K562 (cell line): ENCODE measurements around the gene DDIT4L. TPM values are rescaled to one million over a fixed set of nuclear protein-coding genes. Genes with fewer than 3 reads are reported as not detected.

ENCODE experiments used
- ATAC-seq: fragments of 200-7000 bp; cut with Tn5 transposase; 3 replicates; pipeline ENCODE4 v1.9.1; 2020; ENCODE audit warnings: moderate library complexity
- BruUV-seq: library from RNA; stranded (reverse); fragments of 400-500 nt; replicated peaks from 2 replicates; lab custom pipeline; 2021; lab: Mats Ljungman, UMichigan
- CTCF ChIA-PET: fragments of 300-600 bp; formaldehyde crosslinking; extraction: SDS; loops from one replicate; lab custom pipeline; 2021; ENCODE audit warnings: low intra/inter-chr PET ratio; lab: Yijun Ruan, JAX
- POLR2A ChIA-PET: fragments of 300-600, 350-650 bp; sonication (Branson Sonifier 250); formaldehyde crosslinking; extraction: SDS; loops from one replicate; lab custom pipeline; 2021; ENCODE audit warnings: antibody characterized with exemption, inconsistent platforms; lab: Yijun Ruan, JAX
- DNase-seq, 4 experiments: peaks; one replicate each; pipeline versions ENCODE4 v3.0.0 to v3.0.0-alpha.2; 2011 to 2018; ENCODE audit warnings: low spot score in 3 of 4, mixed read lengths in 3 of 4; ENCODE audit errors: extremely low read depth in 1 of 4
- FAIRE-seq: peaks from 2 replicates; lab custom pipeline; 2011; peaks lifted over from hg19 to GRCh38; lab: Jason Lieb, UNC
- H2AFZ ChIP-seq: 2 replicates; pipeline ENCODE4 v1.6.0; 2011; ENCODE audit warnings: low read depth, low read length, control low read depth, inconsistent platforms
- H3K27ac ChIP-seq: fragments of 200-600 bp; 3 replicates; pipeline ENCODE4 v1.8.0; 2011; ENCODE audit warnings: low read depth, mild to moderate bottlenecking, control low read depth, inconsistent platforms, low read length, moderate library complexity, mixed read lengths; ENCODE audit errors: extremely low read depth
- H3K27me3 ChIP-seq, 2 experiments: fragments of 300-600 bp in 1 of 2; 2 replicates in 1 of 2; 3 replicates in 1 of 2; pipeline versions ENCODE4 v1.6.0 to v1.8.0; 2011; ENCODE audit warnings: inconsistent platforms in 2 of 2, low read length in 2 of 2, mild to moderate bottlenecking in 1 of 2, mixed read lengths in 1 of 2, moderate library complexity in 1 of 2; ENCODE audit not compliant: control insufficient read depth in 2 of 2, insufficient read depth in 2 of 2
- H3K36me3 ChIP-seq: fragments of 300-600 bp; 3 replicates; pipeline ENCODE4 v1.8.0; 2011; ENCODE audit warnings: mild to moderate bottlenecking, low read length, inconsistent platforms; ENCODE audit not compliant: control insufficient read depth, insufficient read depth
- H3K4me1 ChIP-seq, 2 experiments: fragments of 200-600 bp in 1 of 2; replicated peaks in 1 of 2; 2 replicates in 1 of 2; 3 replicates in 1 of 2; pipeline versions ENCODE4 v1.5.1 to v1.8.0; 2011; ENCODE audit warnings: inconsistent platforms in 2 of 2, low read length in 2 of 2, mild to moderate bottlenecking in 1 of 2, mixed read lengths in 1 of 2, moderate library complexity in 1 of 2; ENCODE audit not compliant: control insufficient read depth in 2 of 2, insufficient read depth in 2 of 2
- H3K4me2 ChIP-seq: 2 replicates; pipeline ENCODE4 v1.6.1; 2011; ENCODE audit warnings: low read length, control low read depth, inconsistent platforms, mixed read lengths; ENCODE audit not compliant: insufficient read depth
- H3K4me3 ChIP-seq: fragments of 200-600 bp; sonication (generic), shearing (Covaris generic); 2 replicates; pipeline ENCODE4 v1.5.1; 2016; ENCODE audit warnings: control low read depth, inconsistent platforms
- H3K79me2 ChIP-seq: fragments of 200-600 bp; 3 replicates; pipeline ENCODE4 v1.8.0; 2011; ENCODE audit warnings: low read length, inconsistent platforms; ENCODE audit not compliant: control insufficient read depth, insufficient read depth
- H3K9ac ChIP-seq, 2 experiments: 2 replicates each; pipeline versions ENCODE4 v1.6.0 to v1.6.1; 2011; ENCODE audit warnings: low read depth in 2 of 2, low read length in 2 of 2, control low read depth in 1 of 2, inconsistent platforms in 1 of 2, mild to moderate bottlenecking in 1 of 2, mixed read lengths in 1 of 2; ENCODE audit not compliant: insufficient read depth in 1 of 2
- H3K9me1 ChIP-seq: one replicate; pipeline ENCODE4 v1.6.0; 2011; ENCODE audit warnings: inconsistent platforms, mild to moderate bottlenecking, low read length, moderate library complexity; ENCODE audit not compliant: control insufficient read depth, insufficient read depth
- H3K9me3 ChIP-seq: replicated peaks from 2 replicates; pipeline ENCODE4 v1.5.1; 2011; ENCODE audit warnings: low read depth, low read length, inconsistent platforms; ENCODE audit not compliant: control insufficient read depth, insufficient read depth
- H4K20me1 ChIP-seq: replicated peaks from 2 replicates; pipeline ENCODE4 v1.6.1; 2011; ENCODE audit warnings: low read length, inconsistent platforms, mixed read lengths; ENCODE audit not compliant: control insufficient read depth, insufficient read depth
- CREM ChIP-seq: IDR thresholded peaks from 2 replicates; pipeline ENCODE4 v1.6.1; 2014; ENCODE audit warnings: antibody characterized with exemption, low read depth
- HDAC6 ChIP-seq: IDR thresholded peaks from 2 replicates; pipeline ENCODE4 v1.6.1; 2012; ENCODE audit warnings: low read depth, mild to moderate bottlenecking, control low read depth, inconsistent platforms, low read length, moderate library complexity
- LARP7 ChIP-seq: fragments of 450-650 bp; IDR thresholded peaks from 2 replicates; pipeline ENCODE4 v1.6.1; 2016
- MXI1 ChIP-seq: IDR thresholded peaks from 2 replicates; pipeline ENCODE4 v1.6.1; 2011; ENCODE audit warnings: low read depth, mild to moderate bottlenecking, improper control_type of control experiment, low read length
- NR1H2 ChIP-seq: sonication (generic); formaldehyde crosslinking; IDR thresholded peaks from 2 replicates; pipeline ENCODE4 v1.4.0; 2020; ENCODE audit warnings: mild to moderate bottlenecking, missing genetic modification reagents
- POLR3A ChIP-seq: IDR thresholded peaks from 2 replicates; pipeline ENCODE4 v1.6.1; 2011; ENCODE audit warnings: borderline replicate concordance, mild to moderate bottlenecking, moderate library complexity; ENCODE audit not compliant: insufficient read length, insufficient read depth; ENCODE audit errors: extremely low read depth
- PRPF4 ChIP-seq: fragments of 200-400 bp; formaldehyde crosslinking; IDR thresholded peaks from one replicate; pipeline ENCODE4 v1.6.1; 2017; ENCODE audit warnings: low read length, low read depth, mild to moderate bottlenecking; ENCODE audit not compliant: insufficient read depth, poor library complexity, severe bottlenecking
- PTTG1 ChIP-seq: fragments of 450-650 bp; IDR thresholded peaks from 2 replicates; pipeline ENCODE4 v1.6.1; 2016; ENCODE audit warnings: low read depth, mild to moderate bottlenecking, missing genetic modification characterization, missing compliant biosample characterization
- RFX1 ChIP-seq: fragments of 450-650 bp; IDR thresholded peaks from 2 replicates; pipeline ENCODE4 v1.6.1; 2016; ENCODE audit warnings: mild to moderate bottlenecking, moderate library complexity
- RNF2 ChIP-seq: sonication (generic); IDR thresholded peaks from 2 replicates; pipeline ENCODE4 v1.6.1; 2016
- SMAD3 ChIP-seq: fragments of 450-650 bp; formaldehyde crosslinking; conservative IDR thresholded peaks from 2 replicates; pipeline ENCODE4 v1.4.0; 2020; ENCODE audit warnings: mild to moderate bottlenecking
- SMARCE1 ChIP-seq: fragments of 450-650 bp; IDR thresholded peaks from 2 replicates; pipeline ENCODE4 v1.7.1; 2016; ENCODE audit warnings: mild to moderate bottlenecking
- SP2 ChIP-seq: IDR thresholded peaks from 2 replicates; pipeline ENCODE4 v1.6.1; 2011; ENCODE audit warnings: mild to moderate bottlenecking, low read depth, low read length, moderate library complexity; ENCODE audit not compliant: poor library complexity, severe bottlenecking; ENCODE audit errors: extremely low read depth
- THAP12 ChIP-seq: fragments of 250-450 bp; sonication (Bioruptor Pico); IDR thresholded peaks from 2 replicates; pipeline ENCODE4 v1.9.0; 2021; ENCODE audit warnings: mild to moderate bottlenecking, inconsistent platforms
- ZBTB12 ChIP-seq: fragments of 250-450 bp; sonication (Bioruptor Pico); IDR thresholded peaks from 2 replicates; pipeline ENCODE4 v1.4.0; 2020
- ZNF133 ChIP-seq: fragments of 250-450 bp; sonication (Bioruptor Pico); IDR thresholded peaks from 2 replicates; pipeline ENCODE4 v1.4.0; 2020; ENCODE audit warnings: mild to moderate bottlenecking
- WGBS: fragments of 100-300 bp; shearing (Covaris generic); methylation state at CpG from one replicate; pipeline ENCODE4 v1.1.6; 2016; ENCODE audit warnings: low coverage, mixed read lengths; ENCODE audit not compliant: insufficient coverage; ENCODE audit errors: missing lambda C conversion rate; 5-methylcytosine and 5-hydroxymethylcytosine counted together
- in situ Hi-C: fragments of 300-500 bp; cut with MboI; formaldehyde crosslinking; loops from 4 replicates; pipeline ENCODE4 v1.15.0; 2018; ENCODE audit warnings: inconsistent platforms, mixed read lengths
- intact Hi-C: fragments of 100-400 bp; cut with micrococcal nuclease; formaldehyde crosslinking; loops from 2 replicates; pipeline ENCODE4 v1.14.2; 2022
- polyA plus RNA-seq, 8 experiments: library from polyadenylated mRNA; depleted of rRNA in 4 of 8; stranded (reverse) in 5 of 8; unstranded in 3 of 8; fragments of >200 nt; fragmentation: Nextera tagmentation in 2 of 8; fragmentation: Illumina TruSeq in 1 of 8; extraction: Ambion mirVana in 2 of 8; extraction: Trizol in 1 of 8; gene quantifications; 2 replicates each; pipeline versions ENCODE4 v1.2.1 to v1.2.3, GENCODE V29; 2011 to 2014; ENCODE audit warnings: inconsistent platforms in 1 of 8, missing spikeins in 1 of 8
- total RNA-seq, 7 experiments: library from RNA; depleted of rRNA in 6 of 7; stranded (reverse); fragments of >200 nt in 6 of 7; fragmentation: Illumina TruSeq in 2 of 7; extraction: Trizol in 2 of 7; gene quantifications; 2 replicates each; pipeline versions ENCODE4 v1.2.1 to v1.2.3, GENCODE V29; 2011 to 2021; ENCODE audit warnings: low replicate concordance in 1 of 7

DDIT4L gene
- total and polyA plus RNA-seq, 9 of the 15 experiments (the other 6 are each of a cell fraction or from before 2014, with no cell fraction given) = not detected

- no peaks in the 10 kb centered on the region for H3K27me3 ChIP-seq
- TF ChIP-seq RFX1 = no peak
- no peak for TF ChIP-seq PTTG1
- TF ChIP-seq SMAD3 = no peak
- no peak for TF ChIP-seq MXI1
- TF ChIP-seq ZNF133 = no peak
- TF ChIP-seq, all 486 proteins: peak for 0
- Histone ChIP-seq H3K4me1 (no peaks in the 10 kb centered on the region), H3K27ac (no peak overlapping the region), H3K79me2 (no peaks in the 10 kb centered on the region), H3K9me3 (no peaks in the 10 kb centered on the region; the same call in none of the 2 replicates), H3K4me2 (no peak overlapping the region), H3K9me1 (no peaks in the 10 kb centered on the region), H3K9ac (no peak overlapping the region), H2AFZ (no peak overlapping the region), H4K20me1 (no peaks in the 10 kb centered on the region), H3K36me3 (no peaks in the 10 kb centered on the region), H3K4me3 (no peak overlapping the region)
- FAIRE-seq (no peak), ATAC-seq (no peak), DNase-seq (no peak)
- 0% methylated on average over 2 of the region's 2 CpGs for WGBS
- intact Hi-C loops = no loop called here
- ChIA-PET CTCF (no interaction called here), POLR2A (no interaction called here)
- in situ Hi-C loops = no loop called here
- BruUV-seq = no TSS peak
Measured at GRCh38 chr4:100240008-100240407, 49.7 kb upstream of the DDIT4L start.

GRCh38 chr4:100224721-100225120 is 34.5 kb upstream of the DDIT4L start:
- Histone ChIP-seq H3K79me2 (no peaks in the 10 kb centered on the region), H3K4me1 (no peaks in the 10 kb centered on the region), H3K36me3 (no peaks in the 10 kb centered on the region), H4K20me1 (no peaks in the 10 kb centered on the region), H3K27ac (no peak overlapping the region), H2AFZ (no peak overlapping the region), H3K27me3 (no peaks in the 10 kb centered on the region), H3K9me3 (no peaks in the 10 kb centered on the region; the same call in 1 of the 2 replicates), H3K9me1 (no peaks in the 10 kb centered on the region), H3K4me2 (no peak overlapping the region), H3K9ac (no peak overlapping the region), H3K4me3 (no peak overlapping the region)
- ChIA-PET CTCF (no interaction called here), POLR2A (no interaction called here)
- intact Hi-C loops = no loop called here
- ATAC-seq (no peak), FAIRE-seq (no peak), DNase-seq (no peak)
- no TSS peak for BruUV-seq
- in situ Hi-C loops = no loop called here
- TF ChIP-seq LARP7 (no peak), ZBTB12 (CRISPR knock-in tag) (no peak), SP2 (no peak), NR1H2 (no peak), CREM (no peak), RNF2 (no peak), HDAC6 (no peak), POLR3A (no peak), THAP12 (CRISPR knock-in tag) (no peak), PRPF4 (no peak), SMARCE1 (no peak)
